ENCODE data around the gene WWOX. TPM values are rescaled to one million over a fixed set of nuclear protein-coding genes. Genes with fewer than 3 reads are reported as not detected.

The WWOX gene
- total and polyA plus RNA-seq, 2 of the 13 experiments (the other 11 are each of a cell fraction or from before 2014, with no cell fraction given), result 9.1 to 37.4 TPM

GRCh38 chr16:78499399-78499798 is 399.9 kb downstream of the WWOX start:
- CTCF ChIA-PET (ENCODE audit: low intra/inter-chr PET ratio, low total read pairs), result no interaction called here
- Histone ChIP-seq H3K9me3 (ENCODE audit: low read length) (no peaks in the 10 kb centered on the region), H2AFZ (ENCODE audit: low read length) (no peak overlapping the region), H3K4me2 (ENCODE audit: low read depth, low read length) (no peak overlapping the region), H3K9ac (ENCODE audit: insufficient read depth, low read depth, low read length) (no peak overlapping the region), H3K79me2 (ENCODE audit: insufficient read depth, low read length) (no peaks in the 10 kb centered on the region), H3K27ac (ENCODE audit: extremely low read length, insufficient read depth, low read length) (no peak overlapping the region), H4K20me1 (ENCODE audit: insufficient read depth, low read length) (no peaks in the 10 kb centered on the region), H3K36me3 (replicated peaks in 1 of 2; ENCODE audit: control insufficient read depth in 1 of 2, insufficient read depth in 2 of 2, low read length in 2 of 2) (no peaks in the 10 kb centered on the region), H3K4me3 (replicated peaks in 1 of 3; ENCODE audit: insufficient read depth in 1 of 3, low read depth in 2 of 3, low read length in 3 of 3) (no peak overlapping the region), H3K4me1 (ENCODE audit: insufficient read depth, low read length) (peaks cover 38% of the 10 kb centered on the region), H3K27me3 (ENCODE audit: control insufficient read depth in 1 of 2, insufficient read depth in 2 of 2, low read length in 2 of 2) (no peaks in the 10 kb centered on the region)
- intact Hi-C loops (cut with micrococcal nuclease; ENCODE audit: unreplicated experiment), result no loop called here
- TF ChIP-seq ELF4 (CRISPR knock-in tag; IDR thresholded peaks at IDR 0.05; ENCODE audit: borderline replicate concordance) (no peak), POLR2G (IDR thresholded peaks at IDR 0.05; ENCODE audit: low read depth, low read length) (no peak), ZNF337 (CRISPR knock-in tag; IDR thresholded peaks at IDR 0.05; ENCODE audit: borderline replicate concordance, low read depth) (no peak), ZSCAN22 (CRISPR knock-in tag; IDR thresholded peaks at IDR 0.05) (no peak), CBX2 (IDR thresholded peaks at IDR 0.05; ENCODE audit: low read depth, low read length) (no peak), CBX2 (CRISPR knock-in tag; IDR thresholded peaks at IDR 0.05; ENCODE audit: low read depth) (no peak), CEBPB (IDR thresholded peaks at IDR 0.05; ENCODE audit: borderline replicate concordance, low read depth, low read length) (no peak)
- FAIRE-seq, result no peak
- WGBS (ENCODE audit: low lambda C conversion rate), result 96% methylated on average over 10 of the region's 10 CpGs
- no peak for DNase-seq (ENCODE audit: low spot score)
- in situ Hi-C loops (cut with HindIII; ENCODE audit: extremely low pct_ligation_motif_present, low pct_unique_long_range_greater_than_20kb), result no loop called here
- POLR2A ChIA-PET, result interaction anchor here (1.2 to 1.5 kb wide), 2 partner anchors 8 to 15 kb away, joined by 3 read pairs; no protein-coding TSS in a partner anchor
- ATAC-seq, result no peak
- BruUV-seq (replicated peaks), result no TSS peak

- H3K4me2 ChIP-seq (ENCODE audit: low read depth, low read length), result peak overlapping the region; percentile 32
- no peaks in the 10 kb centered on the region for H4K20me1 ChIP-seq (ENCODE audit: insufficient read depth, low read length)
- in situ Hi-C loops (cut with HindIII; ENCODE audit: extremely low pct_ligation_motif_present, low pct_unique_long_range_greater_than_20kb), result loop anchor here (5.0 to 25.0 kb wide), 2 partner anchors 272 to 1112 kb away; partner anchors contain the start of gene MAF
- no peaks in the 10 kb centered on the region for H3K9me3 ChIP-seq (ENCODE audit: low read length)
- no TSS peak for BruUV-seq (replicated peaks)
- no peak overlapping the region for H3K27ac ChIP-seq (ENCODE audit: extremely low read length, insufficient read depth, low read length)
- CTCF ChIA-PET (ENCODE audit: low intra/inter-chr PET ratio, low total read pairs), result no interaction called here
- WGBS (ENCODE audit: low lambda C conversion rate), result 82% methylated on average over 8 of the region's 8 CpGs
- H3K9ac ChIP-seq (ENCODE audit: insufficient read depth, low read depth, low read length), result no peak overlapping the region
- peak; percentile 9; the same call in 1 of the 3 replicates for ATAC-seq
- POLR2A ChIA-PET, result interaction anchor here (0.9 to 1.3 kb wide), 4 partner anchors 10 to 41 kb away, joined by 3 to 6 read pairs (median 3); no protein-coding TSS in a partner anchor
- H3K79me2 ChIP-seq (ENCODE audit: insufficient read depth, low read length), result no peaks in the 10 kb centered on the region
- peaks cover 52% of the 10 kb centered on the region for H3K4me1 ChIP-seq (ENCODE audit: insufficient read depth, low read length)
- H3K36me3 ChIP-seq (replicated peaks in 1 of 2; ENCODE audit: control insufficient read depth in 1 of 2, insufficient read depth in 2 of 2, low read length in 2 of 2), result no peaks in the 10 kb centered on the region
- H2AFZ ChIP-seq (ENCODE audit: low read length), result no peak overlapping the region
- no peak overlapping the region for H3K4me3 ChIP-seq (replicated peaks in 1 of 3; ENCODE audit: insufficient read depth in 1 of 3, low read depth in 2 of 3, low read length in 3 of 3)
- H3K27me3 ChIP-seq (ENCODE audit: control insufficient read depth in 1 of 2, insufficient read depth in 2 of 2, low read length in 2 of 2), result no peaks in the 10 kb centered on the region
- peak; percentile 27; the same call in 1 of the 2 replicates for TF ChIP-seq GATAD2A (CRISPR knock-in tag; IDR thresholded peaks at IDR 0.05)
- TF ChIP-seq, protein P1, sequence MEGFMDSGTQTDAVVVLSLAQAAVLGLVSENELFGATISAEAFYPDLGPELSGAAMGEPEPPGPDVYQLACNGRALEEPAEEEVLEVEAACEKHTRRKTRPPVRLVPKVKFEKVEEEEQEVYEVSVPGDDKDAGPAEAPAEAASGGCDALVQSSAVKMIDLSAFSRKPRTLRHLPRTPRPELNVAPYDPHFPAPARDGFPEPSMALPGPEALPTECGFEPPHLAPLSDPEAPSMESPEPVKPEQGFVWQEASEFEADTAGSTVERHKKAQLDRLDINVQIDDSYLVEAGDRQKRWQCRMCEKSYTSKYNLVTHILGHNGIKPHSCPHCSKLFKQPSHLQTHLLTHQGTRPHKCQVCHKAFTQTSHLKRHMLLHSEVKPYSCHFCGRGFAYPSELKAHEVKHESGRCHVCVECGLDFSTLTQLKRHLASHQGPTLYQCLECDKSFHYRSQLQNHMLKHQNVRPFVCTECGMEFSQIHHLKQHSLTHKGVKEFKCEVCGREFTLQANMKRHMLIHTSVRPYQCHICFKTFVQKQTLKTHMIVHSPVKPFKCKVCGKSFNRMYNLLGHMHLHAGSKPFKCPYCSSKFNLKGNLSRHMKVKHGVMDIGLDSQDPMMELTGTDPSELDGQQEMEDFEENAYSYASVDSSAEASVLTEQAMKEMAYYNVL (CRISPR knock-in tag; IDR thresholded peaks at IDR 0.05; ENCODE audit: borderline replicate concordance), result peak; percentile 54; the same call in 1 of the 2 replicates
- TF ChIP-seq, protein P2, sequence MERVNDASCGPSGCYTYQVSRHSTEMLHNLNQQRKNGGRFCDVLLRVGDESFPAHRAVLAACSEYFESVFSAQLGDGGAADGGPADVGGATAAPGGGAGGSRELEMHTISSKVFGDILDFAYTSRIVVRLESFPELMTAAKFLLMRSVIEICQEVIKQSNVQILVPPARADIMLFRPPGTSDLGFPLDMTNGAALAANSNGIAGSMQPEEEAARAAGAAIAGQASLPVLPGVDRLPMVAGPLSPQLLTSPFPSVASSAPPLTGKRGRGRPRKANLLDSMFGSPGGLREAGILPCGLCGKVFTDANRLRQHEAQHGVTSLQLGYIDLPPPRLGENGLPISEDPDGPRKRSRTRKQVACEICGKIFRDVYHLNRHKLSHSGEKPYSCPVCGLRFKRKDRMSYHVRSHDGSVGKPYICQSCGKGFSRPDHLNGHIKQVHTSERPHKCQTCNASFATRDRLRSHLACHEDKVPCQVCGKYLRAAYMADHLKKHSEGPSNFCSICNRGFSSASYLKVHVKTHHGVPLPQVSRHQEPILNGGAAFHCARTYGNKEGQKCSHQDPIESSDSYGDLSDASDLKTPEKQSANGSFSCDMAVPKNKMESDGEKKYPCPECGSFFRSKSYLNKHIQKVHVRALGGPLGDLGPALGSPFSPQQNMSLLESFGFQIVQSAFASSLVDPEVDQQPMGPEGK (CRISPR knock-in tag; IDR thresholded peaks at IDR 0.05), result no peak
- intact Hi-C loops (cut with micrococcal nuclease; ENCODE audit: unreplicated experiment), result loop anchor here (10.0 kb wide), 2 partner anchors 544 to 1104 kb away; partner anchors contain the start of gene MAF
- DNase-seq (ENCODE audit: low spot score), result peak; percentile 48
- no peak for FAIRE-seq
Measured at GRCh38 chr16:78500659-78501270, 401.3 kb downstream of the WWOX start.
